Muscle layer of colon (tissue), 2 donors: Measurements from ENCODE around the gene TCFL5.

ENCODE experiments used
- H3K27ac ChIP-seq: one replicate; pipeline ENCODE4 v1.7.0; 2013; ENCODE audit warnings: low read depth, mild to moderate bottlenecking, low read length, moderate library complexity
- H3K27me3 ChIP-seq, 2 donors: one replicate each; pipeline ENCODE4 v1.7.0; 2013; ENCODE audit warnings: low read length in 2 of 2, mild to moderate bottlenecking in 2 of 2; ENCODE audit not compliant: insufficient read depth in 2 of 2, control insufficient read depth in 1 of 2
- H3K36me3 ChIP-seq: one replicate; pipeline ENCODE4 v1.7.0; 2013; ENCODE audit warnings: mild to moderate bottlenecking, low read length; ENCODE audit not compliant: insufficient read depth
- H3K4me1 ChIP-seq: one replicate; pipeline ENCODE4 v1.7.0; 2013; ENCODE audit warnings: mild to moderate bottlenecking, low read length; ENCODE audit not compliant: insufficient read depth
- H3K4me3 ChIP-seq, 2 donors: one replicate each; pipeline ENCODE4 v1.7.0; 2013; ENCODE audit warnings: low read length in 2 of 2, low read depth in 1 of 2, mild to moderate bottlenecking in 1 of 2, moderate library complexity in 1 of 2
- H3K9ac ChIP-seq: one replicate; pipeline ENCODE4 v1.7.0; 2013; ENCODE audit warnings: low read length
- H3K9me3 ChIP-seq: one replicate; pipeline ENCODE4 v1.7.0; 2013; ENCODE audit warnings: mild to moderate bottlenecking, low read length
- donor health status: abdominal sarcoma.
- donor health status: Adenocarcinoma of cecum.

The TCFL5 gene

GRCh38 chr20:62845416-62846160, 16.0 kb downstream of the TCFL5 start:
- H3K4me1 ChIP-seq = no peaks in the 10 kb centered on the region
- H3K9me3 ChIP-seq = no peaks in the 10 kb centered on the region
- H3K27ac ChIP-seq = no peak overlapping the region
- no peak overlapping the region for H3K4me3 ChIP-seq
- H3K27me3 ChIP-seq = no peaks in the 10 kb centered on the region
- H3K9ac ChIP-seq = no peak overlapping the region
- H3K36me3 ChIP-seq = peaks cover 5% of the 10 kb centered on the region

GRCh38 chr20:62844182-62844581, 17.4 kb downstream of the TCFL5 start:
- Histone ChIP-seq H3K27ac (no peak overlapping the region), H3K4me3 (no peak overlapping the region), H3K4me1 (no peaks in the 10 kb centered on the region), H3K27me3 (peaks cover 0 to 7% of the 10 kb centered on the region in 2 donors), H3K9me3 (no peaks in the 10 kb centered on the region), H3K9ac (no peak overlapping the region), H3K36me3 (peaks cover 5% of the 10 kb centered on the region)

GRCh38 chr20:62843656-62844055, 18.0 kb downstream of the TCFL5 start:
- H3K36me3 ChIP-seq = peaks cover 5% of the 10 kb centered on the region

GRCh38 chr20:62841705-62842212, 19.9 kb downstream of the TCFL5 start:
- Histone ChIP-seq H3K27me3 (peaks cover 0 to 7% of the 10 kb centered on the region in 2 donors), H3K9me3 (no peaks in the 10 kb centered on the region)

More at GRCh38 chr20:62843656-62844055, 18.0 kb downstream of the TCFL5 start:
- H3K27me3 ChIP-seq = peaks cover 0 to 7% of the 10 kb centered on the region in 2 donors
- no peak overlapping the region for H3K27ac ChIP-seq
- H3K4me3 ChIP-seq = no peak overlapping the region
- no peak overlapping the region for H3K9ac ChIP-seq
- no peaks in the 10 kb centered on the region for H3K9me3 ChIP-seq
- no peaks in the 10 kb centered on the region for H3K4me1 ChIP-seq

GRCh38 chr20:62840244-62841197, 21.1 kb downstream of the TCFL5 start:
- no peaks in the 10 kb centered on the region for H3K9me3 ChIP-seq
- no peak overlapping the region for H3K4me3 ChIP-seq
- H3K4me1 ChIP-seq = no peaks in the 10 kb centered on the region
- peaks cover 0 to 7% of the 10 kb centered on the region in 2 donors for H3K27me3 ChIP-seq
- peaks cover 3% of the 10 kb centered on the region for H3K36me3 ChIP-seq
- H3K9ac ChIP-seq = no peak overlapping the region
- H3K27ac ChIP-seq = no peak overlapping the region

More at GRCh38 chr20:62841705-62842212, 19.9 kb downstream of the TCFL5 start:
- Histone ChIP-seq H3K4me1 (no peaks in the 10 kb centered on the region), H3K36me3 (peaks cover 5% of the 10 kb centered on the region), H3K4me3 (no peak overlapping the region), H3K27ac (no peak overlapping the region), H3K9ac (no peak overlapping the region)

GRCh38 chr20:62839816-62840215, 21.8 kb downstream of the TCFL5 start:
- H3K4me1 ChIP-seq = no peaks in the 10 kb centered on the region
- no peak overlapping the region for H3K9ac ChIP-seq
- no peaks in the 10 kb centered on the region for H3K36me3 ChIP-seq
- H3K27me3 ChIP-seq = peaks cover 0 to 7% of the 10 kb centered on the region in 2 donors
- H3K4me3 ChIP-seq = no peak overlapping the region
- no peak overlapping the region for H3K27ac ChIP-seq
- no peaks in the 10 kb centered on the region for H3K9me3 ChIP-seq

- peaks cover 0 to 7% of the 10 kb centered on the region in 2 donors for H3K27me3 ChIP-seq
- H3K4me3 ChIP-seq = no peak overlapping the region
- no peak overlapping the region for H3K27ac ChIP-seq
- H3K36me3 ChIP-seq = no peaks in the 10 kb centered on the region
- no peaks in the 10 kb centered on the region for H3K9me3 ChIP-seq
- H3K4me1 ChIP-seq = no peaks in the 10 kb centered on the region
- no peak overlapping the region for H3K9ac ChIP-seq
Measured at GRCh38 chr20:62839261-62839660, 22.4 kb downstream of the TCFL5 start.

- Histone ChIP-seq H3K27me3 (peaks cover 0 to 7% of the 10 kb centered on the region in 2 donors), H3K4me3 (no peak overlapping the region), H3K9ac (no peak overlapping the region), H3K36me3 (no peaks in the 10 kb centered on the region), H3K4me1 (no peaks in the 10 kb centered on the region), H3K27ac (no peak overlapping the region), H3K9me3 (no peaks in the 10 kb centered on the region)
Measured at GRCh38 chr20:62838128-62838891, 23.3 kb downstream of the TCFL5 start.

GRCh38 chr20:62837790-62838127, 23.9 kb downstream of the TCFL5 start:
- Histone ChIP-seq H3K36me3 (no peaks in the 10 kb centered on the region), H3K27me3 (peaks cover 0 to 7% of the 10 kb centered on the region in 2 donors), H3K4me1 (no peaks in the 10 kb centered on the region), H3K9ac (no peak overlapping the region), H3K27ac (no peak overlapping the region), H3K9me3 (no peaks in the 10 kb centered on the region), H3K4me3 (no peak overlapping the region)

GRCh38 chr20:62836967-62837490, 24.6 kb downstream of the TCFL5 start:
- Histone ChIP-seq H3K9me3 (no peaks in the 10 kb centered on the region), H3K27ac (no peak overlapping the region), H3K27me3 (peaks cover 0 to 7% of the 10 kb centered on the region in 2 donors), H3K4me3 (no peak overlapping the region), H3K4me1 (no peaks in the 10 kb centered on the region), H3K9ac (no peak overlapping the region), H3K36me3 (no peaks in the 10 kb centered on the region)
